T-helper 17 cell (primary cell): ENCODE data around the gene CCDC187. TPM values are rescaled to one million over a fixed set of nuclear protein-coding genes. Genes with fewer than 3 reads are reported as not detected.
"Not testable (repeated sequence)": the region's sequence is repeated elsewhere in the genome, so short reads cannot be mapped to it uniquely, and the experiment has no call there.

Experiments
- ATAC-seq: fragments of 150-1000 bp; cut with Tn5 transposase; 2 replicates; pipeline ENCODE4 v1.10.0; 2021; ENCODE audit warnings: mild to moderate bottlenecking, moderate library complexity
- DNase-seq, 3 donors: peaks; one replicate each; pipeline versions ENCODE4 v3.0.0 to v3.0.0-alpha.2; 2020 to 2021
- H3K9me3 ChIP-seq: one replicate; pipeline ENCODE4 v1.7.0; 2013; ENCODE audit warnings: low read length, mild to moderate bottlenecking; ENCODE audit not compliant: control insufficient read depth, poor library complexity, severe bottlenecking
- H3K27ac Mint-ChIP-seq: one replicate; pipeline ENCODE4 v1.8.0; 2022; ENCODE audit warnings: mild to moderate bottlenecking, moderate library complexity, mixed read lengths
- H3K27me3 Mint-ChIP-seq: one replicate; pipeline ENCODE4 v1.8.0; 2022; ENCODE audit warnings: mixed read lengths
- H3K36me3 Mint-ChIP-seq: one replicate; pipeline ENCODE4 v1.8.0; 2022; ENCODE audit warnings: low read depth, mixed read lengths
- H3K4me1 Mint-ChIP-seq: one replicate; pipeline ENCODE4 v1.8.0; 2022; ENCODE audit warnings: mild to moderate bottlenecking, mixed read lengths
- H3K4me3 Mint-ChIP-seq: one replicate; pipeline ENCODE4 v1.8.0; 2022; ENCODE audit warnings: mild to moderate bottlenecking, moderate library complexity, mixed read lengths
- total RNA-seq, 4 donors: library from RNA in 2 of 4; stranded (reverse) in 2 of 4; gene quantifications; one replicate each; pipeline ENCODE4 v1.2.3 and lab custom pipeline; 2022 to 2026

The CCDC187 gene
- total RNA-seq, 2 donors from 2014 or later = 0.12 TPM; not detected in 1

DNA sequence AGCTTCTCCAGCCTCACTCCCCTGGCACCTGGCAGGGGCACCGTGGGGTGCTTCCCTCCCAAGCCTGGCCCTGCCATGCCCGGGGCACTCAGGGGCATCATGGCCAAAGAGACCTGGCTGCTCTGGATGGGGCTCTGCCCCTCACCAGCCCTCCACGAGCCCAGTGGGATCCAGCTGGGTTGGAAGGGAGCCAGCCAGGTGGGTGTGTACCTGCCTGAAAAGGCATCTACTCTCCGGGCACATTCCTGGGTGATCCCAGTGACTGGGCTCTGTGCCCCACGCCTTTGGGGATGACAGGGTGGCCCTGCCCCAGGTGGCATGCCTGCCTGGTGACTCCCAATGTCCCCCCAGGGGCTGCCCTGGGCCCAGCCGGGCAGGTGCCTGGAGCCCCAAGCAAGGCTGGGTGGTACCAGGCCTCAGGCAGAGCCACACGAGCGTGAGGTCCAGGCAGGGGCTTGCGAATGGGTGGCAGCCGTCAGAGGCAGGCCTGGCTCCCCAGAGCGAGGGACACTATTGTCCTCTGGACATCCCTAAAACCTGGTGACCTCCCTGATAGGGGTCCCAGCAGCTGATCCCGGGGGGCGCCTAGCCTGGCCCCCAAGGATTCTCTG, 24.2 kb upstream of the CCDC187 start:
- no peak overlapping the region for H3K27ac Mint-ChIP-seq
- H3K4me3 Mint-ChIP-seq = peak overlapping the region; percentile 47
- no peaks in the 10 kb centered on the region for H3K36me3 Mint-ChIP-seq
- DNase-seq (no peak), ATAC-seq (no peak)
- H3K9me3 ChIP-seq = no peaks in the 10 kb centered on the region
- peaks cover 2% of the 10 kb centered on the region for H3K4me1 Mint-ChIP-seq
- no peaks in the 10 kb centered on the region for H3K27me3 Mint-ChIP-seq

DNA sequence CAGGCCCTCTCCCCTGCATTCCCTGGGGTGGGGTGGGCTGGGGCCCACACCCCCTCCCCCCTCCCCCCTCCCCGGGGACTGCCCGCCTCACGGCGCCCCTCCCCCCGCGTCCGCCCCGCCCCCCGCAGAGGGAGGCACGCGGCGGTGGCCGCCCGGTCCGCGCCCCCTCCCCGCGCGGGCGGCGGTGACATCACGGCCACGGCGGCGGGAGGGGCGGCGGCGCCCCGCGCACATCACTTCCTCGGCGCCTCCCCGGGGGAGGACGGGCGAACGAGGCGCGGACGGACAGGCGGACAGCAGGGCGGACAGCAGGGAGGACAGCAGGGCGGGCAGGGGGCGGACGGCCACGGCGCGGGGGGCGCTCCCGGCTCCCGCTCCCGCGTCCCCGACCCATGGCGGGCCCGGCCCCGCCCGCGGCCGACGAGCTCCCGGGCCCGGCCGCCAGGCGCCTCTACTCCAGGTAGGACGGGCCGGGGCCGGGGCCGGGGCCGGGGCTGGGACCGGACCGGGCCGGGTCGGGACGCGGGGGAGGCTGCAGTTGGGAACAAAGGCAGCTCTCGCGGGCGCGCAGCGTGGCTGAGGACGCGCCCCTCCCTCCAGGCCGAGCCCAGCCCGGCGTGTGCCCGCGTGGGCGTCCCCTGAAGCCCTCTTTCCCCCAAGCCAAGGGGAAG, 23.5 kb upstream of the CCDC187 start, which contains the start of gene GPSM1:
TSS of gene GPSM1 (plus strand) at position 236 of the 671 bp plus-strand sequence. CDS start at position 393, 157 bp downstream.
- Mint-ChIP-seq H3K27ac (no peak within 1 kb of the TSS), H3K4me1 (peaks cover 2% of the 10 kb centered on the region), H3K27me3 (no peaks in the 10 kb centered on the region), H3K4me3 (peak within 1 kb of the TSS; percentile 76), H3K36me3 (no peaks in the 10 kb centered on the region)
- ATAC-seq = peak; percentile 76
- peak; percentile 22 to 44 (median 35) for DNase-seq
- no peaks in the 10 kb centered on the region for H3K9me3 ChIP-seq

DNA sequence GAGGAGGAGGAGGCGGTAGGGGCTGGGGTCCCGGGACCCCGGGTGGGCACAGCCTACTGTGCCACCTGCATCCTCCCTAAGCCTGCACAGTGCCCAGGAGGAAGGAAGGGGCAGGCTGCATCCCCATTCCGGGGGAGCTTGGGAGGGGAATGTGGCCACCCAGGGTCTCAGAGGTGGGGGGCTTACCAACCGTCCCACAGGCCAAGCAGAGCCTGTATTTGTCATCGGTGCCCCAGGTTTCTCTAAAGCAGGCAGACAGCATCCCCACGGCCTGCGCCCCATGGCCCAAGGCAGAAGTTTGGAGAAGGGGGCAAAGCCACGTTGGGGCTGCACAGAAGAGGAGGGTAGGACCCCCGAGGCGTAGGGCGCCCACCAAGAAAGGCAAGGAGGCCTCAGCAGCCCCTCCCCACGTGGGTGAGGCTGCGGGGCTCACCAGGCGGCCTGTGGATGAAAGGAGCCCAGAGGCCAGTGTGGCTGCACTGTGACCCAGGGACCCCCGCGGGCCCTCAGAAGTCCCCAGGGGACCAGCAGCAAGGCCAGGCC, 22.9 kb upstream of the CCDC187 start:
- no peak for DNase-seq
- H3K4me3 Mint-ChIP-seq = peak overlapping the region; percentile 76
- H3K4me1 Mint-ChIP-seq = peaks cover 2% of the 10 kb centered on the region
- no peaks in the 10 kb centered on the region for H3K9me3 ChIP-seq
- no peak for ATAC-seq
- H3K36me3 Mint-ChIP-seq = no peaks in the 10 kb centered on the region
- no peaks in the 10 kb centered on the region for H3K27me3 Mint-ChIP-seq
- H3K27ac Mint-ChIP-seq = no peak overlapping the region

DNA sequence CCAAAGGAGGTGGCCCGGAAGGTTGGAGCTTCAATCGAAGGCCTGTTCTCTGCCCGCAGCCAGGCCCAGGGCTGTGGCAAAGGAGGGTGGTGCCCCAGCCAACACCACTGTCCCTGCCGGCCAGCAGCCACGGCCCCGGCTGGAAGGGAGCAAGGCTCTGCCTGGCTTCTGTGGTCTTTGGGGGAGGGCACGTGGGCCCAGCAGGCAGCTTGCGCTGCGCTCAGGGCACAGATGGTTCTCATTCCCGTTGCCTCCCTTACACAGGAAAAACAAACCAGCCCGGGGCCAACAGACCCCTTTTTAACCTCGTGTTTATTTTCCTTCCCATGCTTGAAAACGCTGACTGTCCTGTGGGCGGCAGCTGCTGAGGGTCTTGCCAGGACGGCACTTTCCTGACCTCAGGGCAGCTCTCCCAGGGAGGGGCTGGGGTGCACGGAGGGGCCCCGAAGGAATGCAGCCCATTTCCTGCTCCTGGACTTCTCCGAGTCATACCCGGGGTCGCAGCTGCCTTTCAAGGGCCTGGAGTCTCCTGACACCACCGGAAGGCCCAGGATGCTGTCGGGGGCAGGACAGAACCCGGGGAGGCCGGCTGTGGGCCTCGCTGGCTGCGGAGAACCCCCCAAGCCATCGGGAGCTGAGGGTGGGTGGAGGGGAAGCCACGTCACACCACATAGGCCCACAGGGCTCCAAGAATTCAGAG, 22.3 kb upstream of the CCDC187 start:
- Mint-ChIP-seq H3K4me3 (peak overlapping the region; percentile 76), H3K27me3 (no peaks in the 10 kb centered on the region), H3K36me3 (no peaks in the 10 kb centered on the region), H3K27ac (no peak overlapping the region), H3K4me1 (peaks cover 2% of the 10 kb centered on the region)
- ATAC-seq (no peak), DNase-seq (no peak)
- H3K9me3 ChIP-seq = no peaks in the 10 kb centered on the region

DNA sequence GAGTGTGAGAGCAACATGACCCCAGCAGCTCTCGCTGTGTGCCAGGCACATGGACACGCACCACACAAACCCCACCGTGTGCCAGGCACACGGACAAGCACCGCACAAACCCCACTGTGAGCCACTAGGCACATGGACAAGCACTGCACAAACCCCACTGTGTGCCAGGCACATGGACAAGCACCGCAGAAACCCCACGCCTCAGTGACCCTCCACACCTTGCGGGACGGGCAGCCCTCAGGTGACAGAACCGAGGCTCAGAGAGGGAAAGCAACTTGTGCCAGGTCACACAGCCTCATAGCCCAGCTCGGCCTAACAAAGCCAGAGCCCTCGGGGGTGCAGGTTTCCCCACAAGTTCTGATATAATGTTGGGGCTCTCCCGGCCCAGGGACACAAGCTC, 21.5 kb upstream of the CCDC187 start:
- Mint-ChIP-seq H3K4me1 (peaks cover 2% of the 10 kb centered on the region), H3K4me3 (no peak overlapping the region), H3K36me3 (no peaks in the 10 kb centered on the region), H3K27me3 (no peaks in the 10 kb centered on the region), H3K27ac (no peak overlapping the region)
- DNase-seq (no peak), ATAC-seq (no peak)
- H3K9me3 ChIP-seq = no peaks in the 10 kb centered on the region

DNA sequence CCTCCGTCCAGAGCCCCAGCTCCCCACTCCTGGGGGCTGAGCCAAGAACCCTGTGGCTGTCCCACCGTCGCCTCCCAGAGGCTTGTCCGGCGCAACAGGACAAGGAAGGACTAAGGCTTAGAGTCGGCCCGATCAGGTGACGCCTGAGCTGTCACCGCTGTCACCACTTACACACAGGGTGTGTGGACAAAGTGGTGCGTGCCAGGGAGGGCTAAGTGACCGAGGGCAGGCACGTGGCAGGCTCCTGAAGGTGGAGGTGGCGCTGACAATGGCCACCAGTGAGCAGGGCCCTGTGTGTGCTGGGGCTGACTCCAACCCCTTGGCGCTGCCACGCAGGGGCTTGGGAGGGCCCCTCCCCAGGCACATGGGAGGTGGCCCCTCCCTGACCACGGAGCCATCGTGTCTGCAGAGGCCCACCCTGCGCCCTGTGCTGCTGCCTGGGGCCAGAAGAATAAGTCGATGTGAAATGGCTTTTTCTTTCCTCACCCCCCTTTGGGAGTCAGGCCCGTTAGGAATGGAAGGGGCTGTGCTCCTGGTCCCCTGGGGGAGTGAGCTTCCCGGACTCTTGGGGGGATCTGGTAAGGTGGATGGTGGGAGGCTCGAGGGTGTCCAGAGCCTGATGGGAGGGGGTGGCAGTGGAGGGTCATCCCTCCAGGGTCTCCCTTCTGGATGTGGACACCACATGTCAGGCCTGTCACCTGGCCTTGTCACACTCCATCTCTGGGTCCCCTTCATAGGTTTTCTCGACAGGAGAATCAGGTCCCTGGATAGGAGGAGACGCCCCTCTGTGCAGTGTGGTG, 20.8 kb upstream of the CCDC187 start:
- Mint-ChIP-seq H3K4me1 (peaks cover 2% of the 10 kb centered on the region), H3K4me3 (no peak overlapping the region), H3K36me3 (no peaks in the 10 kb centered on the region), H3K27ac (no peak overlapping the region), H3K27me3 (no peaks in the 10 kb centered on the region)
- no peak for DNase-seq
- H3K9me3 ChIP-seq = no peaks in the 10 kb centered on the region
- ATAC-seq = no peak

DNA sequence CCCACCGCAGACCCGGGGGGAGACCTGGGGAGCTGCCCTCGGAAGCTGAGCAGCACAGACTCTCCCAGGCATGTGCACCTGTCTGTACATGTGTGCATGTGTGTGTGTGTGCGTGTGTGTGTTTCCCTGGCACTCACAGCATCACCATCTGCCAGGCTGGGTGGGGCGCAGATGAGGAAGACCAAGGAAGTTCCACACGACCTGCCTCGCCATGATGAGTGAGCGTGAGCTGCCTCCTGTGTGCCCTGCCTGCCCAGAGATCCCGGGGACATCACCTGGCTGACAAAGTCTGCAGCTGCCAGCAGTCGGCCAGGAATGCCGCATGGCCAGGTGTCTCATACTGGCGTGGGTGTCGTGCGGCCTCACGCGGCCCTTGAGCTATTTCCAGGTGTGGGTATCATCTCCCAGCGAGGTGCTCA, 19.5 kb upstream of the CCDC187 start:
- no peak overlapping the region for H3K4me3 Mint-ChIP-seq
- DNase-seq (no peak), ATAC-seq (no peak)
- H3K4me1 Mint-ChIP-seq = no peaks in the 10 kb centered on the region
- no peaks in the 10 kb centered on the region for H3K36me3 Mint-ChIP-seq
- no peaks in the 10 kb centered on the region for H3K27me3 Mint-ChIP-seq
- H3K27ac Mint-ChIP-seq = no peak overlapping the region
- H3K9me3 ChIP-seq = no peaks in the 10 kb centered on the region

DNA sequence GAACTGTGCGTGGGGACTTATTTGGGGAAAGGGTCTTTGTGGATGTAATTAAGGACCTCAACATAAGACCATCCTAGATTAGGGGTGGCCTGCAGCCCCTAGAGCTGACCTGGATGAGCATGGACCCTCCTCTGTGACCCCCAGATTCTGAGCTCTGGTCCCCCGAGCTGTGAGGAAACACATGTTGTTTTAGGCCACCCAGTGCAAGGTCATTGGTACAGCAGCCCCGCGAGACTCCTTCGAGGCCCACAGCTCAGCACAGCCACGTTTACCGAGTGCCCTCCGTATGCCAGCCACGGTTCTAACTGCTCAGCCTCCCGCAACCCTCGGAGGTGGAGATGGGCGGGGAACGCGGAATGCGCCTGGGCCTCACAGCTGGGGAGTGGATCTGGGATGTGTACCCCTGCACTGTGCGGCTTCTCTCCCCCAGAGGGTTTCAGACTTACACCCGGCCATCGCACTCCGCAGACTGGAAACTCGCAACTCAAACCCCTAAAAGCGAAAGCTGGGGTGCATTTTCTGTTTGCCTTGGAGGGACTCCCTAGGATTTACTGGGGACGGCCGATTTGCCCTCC, 18.9 kb upstream of the CCDC187 start:
- DNase-seq = no peak
- H3K36me3 Mint-ChIP-seq = no peaks in the 10 kb centered on the region
- ATAC-seq = no peak
- no peaks in the 10 kb centered on the region for H3K9me3 ChIP-seq
- H3K27ac Mint-ChIP-seq = no peak overlapping the region
- H3K4me3 Mint-ChIP-seq = no peak overlapping the region
- no peaks in the 10 kb centered on the region for H3K4me1 Mint-ChIP-seq
- H3K27me3 Mint-ChIP-seq = no peaks in the 10 kb centered on the region

DNA sequence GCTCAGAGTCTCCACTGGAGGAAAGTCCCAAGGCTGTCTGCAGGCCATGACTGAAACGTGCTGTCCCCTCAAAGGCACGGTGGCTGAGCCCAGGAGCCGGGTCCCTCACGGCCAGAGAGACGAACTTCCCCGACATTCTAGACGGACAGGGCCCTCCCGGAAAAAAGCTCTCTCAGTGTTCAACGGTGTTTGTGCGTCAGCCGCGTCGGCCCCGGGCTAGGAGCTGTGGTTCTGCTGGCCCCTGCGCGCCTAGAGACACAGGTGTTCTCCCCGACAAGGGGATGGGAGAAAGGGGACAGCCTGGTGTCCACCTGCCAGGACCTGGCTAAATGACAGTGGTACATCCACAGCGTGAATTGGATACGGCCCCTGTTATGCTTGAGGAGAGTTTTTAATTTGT, 17.7 kb upstream of the CCDC187 start:
- DNase-seq (no peak), ATAC-seq (no peak)
- Mint-ChIP-seq H3K4me1 (no peaks in the 10 kb centered on the region), H3K36me3 (no peaks in the 10 kb centered on the region), H3K4me3 (no peak overlapping the region), H3K27ac (no peak overlapping the region), H3K27me3 (no peaks in the 10 kb centered on the region)
- H3K9me3 ChIP-seq = no peaks in the 10 kb centered on the region

DNA sequence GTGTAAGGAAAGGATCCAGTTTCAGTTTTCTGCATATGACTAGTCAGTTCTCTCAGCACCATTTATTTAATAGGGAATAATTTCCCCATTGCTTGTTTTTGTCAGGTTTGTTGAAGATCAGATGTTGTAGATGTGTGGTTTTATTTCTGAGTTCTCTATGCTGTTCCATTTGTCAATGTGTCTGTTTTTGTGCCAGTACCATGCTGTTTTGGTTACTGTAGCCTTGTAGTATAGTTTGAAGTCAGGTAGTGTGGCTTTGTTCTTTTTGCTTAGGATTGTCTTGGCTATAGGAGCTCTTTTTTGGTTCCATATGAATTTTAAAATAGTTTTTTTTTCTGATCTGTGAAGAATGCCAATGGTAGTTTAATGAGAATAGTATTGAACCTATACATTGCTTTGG, 17.1 kb upstream of the CCDC187 start:
- not testable (repeated sequence) for H3K9me3 ChIP-seq, H3K4me3 Mint-ChIP-seq, H3K27me3 Mint-ChIP-seq, H3K36me3 Mint-ChIP-seq, DNase-seq, H3K27ac Mint-ChIP-seq, H3K4me1 Mint-ChIP-seq, ATAC-seq

DNA sequence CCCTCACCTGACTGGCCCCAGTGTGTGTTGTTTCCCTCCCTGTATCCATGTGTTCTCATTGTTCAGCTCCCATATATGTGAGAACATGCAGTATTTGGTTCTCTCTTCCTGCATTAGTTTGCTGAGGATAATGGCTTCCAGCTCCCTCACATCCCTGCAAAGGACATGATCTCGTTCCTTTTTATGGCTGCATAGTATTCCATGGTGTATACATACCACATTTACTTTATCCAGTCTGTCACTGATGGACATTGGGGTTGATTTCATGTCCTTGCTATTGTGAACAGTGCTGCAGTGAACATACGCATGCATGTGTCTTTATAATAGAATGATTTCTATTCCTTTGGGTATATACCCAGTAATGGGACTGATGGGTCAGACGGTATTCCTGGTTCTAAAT, 16.1 kb upstream of the CCDC187 start:
- not testable (repeated sequence) for H3K36me3 Mint-ChIP-seq, ATAC-seq, H3K4me1 Mint-ChIP-seq, H3K4me3 Mint-ChIP-seq, DNase-seq, H3K27me3 Mint-ChIP-seq, H3K9me3 ChIP-seq, H3K27ac Mint-ChIP-seq

DNA sequence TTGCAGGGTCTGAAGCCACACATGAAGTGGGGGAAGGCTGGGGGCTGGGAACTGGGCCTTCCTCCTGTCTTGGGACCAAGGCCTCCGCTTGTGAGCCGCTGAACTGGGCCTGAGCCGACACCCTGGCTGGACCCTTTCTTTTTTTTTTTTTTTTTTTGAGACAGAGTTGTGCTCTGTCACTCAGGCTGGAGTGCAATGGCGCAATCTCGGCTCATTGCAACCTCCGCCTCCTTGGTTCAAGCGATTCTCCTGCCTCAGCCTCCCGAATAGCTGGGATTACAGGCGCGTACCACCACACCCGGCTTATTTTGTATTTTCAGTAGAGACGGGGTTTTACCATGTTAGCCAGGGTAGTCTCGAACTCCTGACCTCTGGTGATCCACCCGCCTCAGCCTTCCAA, 15.3 kb upstream of the CCDC187 start:
- not testable (repeated sequence) for H3K4me1 Mint-ChIP-seq, DNase-seq, H3K27me3 Mint-ChIP-seq, H3K9me3 ChIP-seq, H3K4me3 Mint-ChIP-seq, H3K36me3 Mint-ChIP-seq, H3K27ac Mint-ChIP-seq, ATAC-seq
